CD4-positive, alpha-beta T cell treated with Interferon alpha-2 for 1 hour (primary cell): ENCODE measurements around the gene VSTM2B.
"Not testable (repeated sequence)": the region's sequence is repeated elsewhere in the genome, so short reads cannot be mapped to it uniquely, and the experiment has no call there.

Experiments used
- DNase-seq, 2 donors: peaks; one replicate each; pipeline ENCODE4 v3.0.0-alpha.2; 2020 to 2022

The VSTM2B gene

DNA sequence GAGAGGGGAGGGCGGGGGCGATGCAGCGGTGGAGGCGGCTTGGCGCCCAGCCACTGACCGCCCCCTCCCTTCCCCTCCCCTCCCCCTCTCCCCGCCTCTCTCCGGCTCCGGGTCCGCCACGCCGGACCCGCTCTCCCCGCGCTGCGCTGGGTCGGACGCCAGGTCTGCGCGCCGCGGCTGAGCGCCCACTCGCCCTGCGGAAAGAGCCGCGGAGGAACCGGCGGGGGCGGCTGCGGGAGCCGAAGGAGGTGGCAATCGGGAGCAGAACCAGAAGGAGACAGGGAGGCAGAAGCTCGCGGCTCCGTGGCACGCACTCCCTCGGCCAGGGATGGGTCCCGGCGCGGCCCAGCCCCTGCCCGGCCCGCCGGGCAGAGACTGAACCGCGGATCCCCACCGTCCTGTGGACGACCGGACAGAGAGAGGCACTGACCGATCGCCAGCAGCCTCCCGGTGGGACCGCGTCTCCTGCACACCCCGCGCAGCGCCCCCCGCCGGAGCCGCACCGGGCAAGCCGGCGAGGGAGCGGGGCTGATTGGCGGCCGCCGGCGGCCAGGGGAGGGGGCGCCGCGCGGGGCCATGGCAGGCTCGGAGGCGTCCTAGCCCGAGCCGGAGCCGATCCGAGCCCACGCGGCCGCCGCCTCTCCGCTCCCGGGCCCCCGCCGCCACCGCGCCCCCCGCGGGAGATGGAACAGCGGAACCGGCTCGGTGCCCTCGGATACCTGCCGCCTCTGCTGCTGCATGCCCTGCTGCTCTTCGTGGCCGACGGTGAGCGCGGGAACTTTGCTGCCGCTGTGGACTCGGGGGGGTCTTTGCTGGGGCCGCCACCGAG lies at the start of gene VSTM2B:
Gene VSTM2B, plus strand, starts transcription at position 94 of the 829 bp plus-strand sequence. Its CDS starts 590 bp downstream, at position 684.
- DNase-seq = no peak

DNA sequence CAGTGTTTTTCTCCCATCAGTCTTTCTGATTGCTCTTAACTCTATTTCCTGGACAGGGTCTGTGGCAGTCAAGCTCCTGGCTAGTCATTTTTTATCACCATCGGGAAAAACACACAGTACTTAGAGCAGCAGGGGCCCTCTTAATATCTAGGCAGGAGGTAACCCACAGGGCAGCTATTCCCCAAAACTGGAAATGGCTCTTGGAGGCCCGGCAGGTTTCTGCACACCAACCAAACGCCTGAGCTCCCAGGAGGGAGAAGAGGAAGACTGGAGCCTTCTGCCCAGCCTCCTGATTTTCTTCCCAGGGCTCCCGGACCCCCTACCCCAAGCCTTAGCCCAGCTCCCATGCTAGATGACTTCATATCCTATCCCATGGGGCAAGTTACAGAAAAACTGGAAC lies 49.3 kb upstream of the VSTM2B start:
- no peak for DNase-seq

DNA sequence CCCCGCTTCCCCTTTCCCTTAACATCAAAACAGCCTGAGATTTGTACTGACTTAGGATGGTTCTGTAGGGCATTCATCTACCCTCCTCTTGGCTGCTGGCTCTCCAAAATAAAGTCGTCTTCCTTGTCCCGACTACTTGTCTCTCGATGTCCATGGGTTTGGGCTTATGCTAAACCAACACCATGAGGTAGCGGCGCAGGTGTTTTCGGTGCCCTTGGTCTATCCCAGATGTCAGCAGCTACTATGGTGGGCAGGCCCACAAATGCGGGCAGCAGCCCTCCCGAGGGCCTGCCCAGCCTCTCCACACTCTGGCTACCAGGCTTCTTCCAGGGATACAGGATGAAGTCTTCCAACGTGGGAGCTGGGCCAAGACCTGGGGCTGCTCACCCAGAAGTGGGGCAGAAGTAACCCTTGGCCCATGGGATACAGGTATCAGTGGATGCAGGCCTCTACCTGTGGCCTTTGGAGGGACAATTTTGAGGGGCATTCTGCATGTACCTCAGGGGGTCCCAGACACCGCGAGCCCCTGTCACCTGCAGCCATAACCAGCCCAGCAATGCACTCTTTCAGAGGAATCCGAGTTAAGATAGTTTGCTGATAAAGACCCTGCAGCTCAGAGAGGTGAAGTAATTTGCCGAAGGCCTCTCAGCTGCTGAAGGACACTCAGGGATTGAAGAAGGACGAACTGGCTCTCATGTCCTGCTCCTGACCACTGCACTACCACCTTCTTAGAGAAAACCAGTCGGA lies 47.8 kb upstream of the VSTM2B start:
- DNase-seq = no peak

DNA sequence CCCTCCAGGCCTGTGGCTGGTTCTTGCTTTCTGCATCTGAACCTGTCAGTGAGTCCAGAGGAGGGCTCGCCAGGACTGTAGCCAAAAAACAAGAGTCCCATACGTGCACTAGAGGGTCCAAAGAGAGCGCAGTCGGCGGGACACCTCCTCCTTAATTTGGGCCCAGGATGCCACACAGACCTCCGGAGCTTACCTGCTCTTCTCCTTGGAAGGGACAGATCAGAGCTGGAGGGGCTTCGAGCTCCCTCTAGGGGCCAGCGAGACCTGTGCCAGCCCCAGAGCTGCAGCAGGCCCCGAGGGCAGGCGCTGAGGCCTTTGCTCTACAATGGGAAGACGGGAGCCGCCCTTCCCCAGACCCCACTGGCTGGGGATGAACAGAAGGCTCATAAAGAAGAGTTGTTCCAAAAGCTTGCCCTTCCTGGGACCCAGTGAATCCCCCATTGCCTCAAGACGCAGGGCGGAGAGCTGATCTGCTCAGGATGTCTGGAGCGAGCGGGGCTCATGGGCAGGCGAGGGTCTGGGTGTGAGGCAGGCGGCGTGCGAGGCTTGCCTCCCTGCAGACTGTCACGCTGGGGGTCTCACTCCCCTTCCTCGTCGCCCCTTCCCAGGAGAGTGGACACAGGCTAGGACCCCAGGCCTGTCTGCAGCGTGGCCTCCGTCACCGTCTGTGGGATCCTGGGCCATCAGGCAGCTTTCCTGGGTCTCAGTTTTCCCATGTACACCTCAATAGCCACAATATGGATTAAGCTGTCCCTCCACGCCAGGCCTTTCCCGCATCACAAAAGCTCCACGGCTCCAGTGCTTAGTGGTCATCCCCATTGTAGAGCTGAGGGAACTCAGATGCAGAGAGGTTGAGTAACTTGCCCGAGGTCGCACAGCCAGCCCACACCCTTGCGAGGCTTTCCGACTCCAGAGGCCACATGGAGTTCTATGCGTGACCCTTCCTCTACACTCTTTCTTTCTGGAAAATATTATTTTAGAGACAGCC lies 46.9 kb upstream of the VSTM2B start:
- DNase-seq = no peak

DNA sequence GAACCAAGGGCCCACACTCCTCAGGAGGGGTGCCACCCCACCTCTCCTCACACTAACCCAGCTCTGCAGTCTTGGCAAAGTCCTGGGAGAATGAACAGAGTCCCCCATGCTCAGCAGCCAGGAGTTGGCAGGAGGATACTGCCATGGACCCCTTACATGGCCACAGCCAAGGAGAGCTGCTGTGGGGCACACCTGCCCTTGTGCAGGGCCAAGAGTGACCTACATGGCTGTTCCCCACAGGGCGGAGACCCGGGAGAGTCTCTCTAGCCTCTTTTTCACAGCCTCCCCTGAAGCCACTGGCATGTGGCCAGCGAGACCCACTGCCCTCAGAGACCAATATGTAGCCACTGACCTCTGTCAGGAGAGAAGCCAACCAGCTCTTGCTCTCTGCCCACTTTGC lies 45.9 kb upstream of the VSTM2B start:
- DNase-seq = no peak

DNA sequence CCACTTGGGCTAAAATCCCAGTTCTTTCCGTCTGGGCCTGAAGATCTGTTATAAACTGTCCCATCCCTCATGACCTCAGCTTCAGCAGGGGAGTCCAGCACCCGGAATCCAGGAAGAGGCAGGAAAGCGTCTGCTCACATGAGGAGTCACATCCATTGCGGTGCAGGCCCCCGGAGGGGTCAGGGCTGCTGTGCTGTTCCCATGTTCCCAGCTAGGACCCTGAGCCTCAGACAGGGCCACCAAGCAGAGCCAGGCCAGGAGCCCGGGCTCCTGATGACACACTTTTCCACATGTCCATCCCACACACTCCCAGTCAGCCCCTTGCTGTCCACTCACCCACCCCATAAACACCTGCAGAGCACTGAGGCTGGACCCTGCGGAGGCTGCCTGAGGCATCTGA lies 45.3 kb upstream of the VSTM2B start:
- no peak for DNase-seq

DNA sequence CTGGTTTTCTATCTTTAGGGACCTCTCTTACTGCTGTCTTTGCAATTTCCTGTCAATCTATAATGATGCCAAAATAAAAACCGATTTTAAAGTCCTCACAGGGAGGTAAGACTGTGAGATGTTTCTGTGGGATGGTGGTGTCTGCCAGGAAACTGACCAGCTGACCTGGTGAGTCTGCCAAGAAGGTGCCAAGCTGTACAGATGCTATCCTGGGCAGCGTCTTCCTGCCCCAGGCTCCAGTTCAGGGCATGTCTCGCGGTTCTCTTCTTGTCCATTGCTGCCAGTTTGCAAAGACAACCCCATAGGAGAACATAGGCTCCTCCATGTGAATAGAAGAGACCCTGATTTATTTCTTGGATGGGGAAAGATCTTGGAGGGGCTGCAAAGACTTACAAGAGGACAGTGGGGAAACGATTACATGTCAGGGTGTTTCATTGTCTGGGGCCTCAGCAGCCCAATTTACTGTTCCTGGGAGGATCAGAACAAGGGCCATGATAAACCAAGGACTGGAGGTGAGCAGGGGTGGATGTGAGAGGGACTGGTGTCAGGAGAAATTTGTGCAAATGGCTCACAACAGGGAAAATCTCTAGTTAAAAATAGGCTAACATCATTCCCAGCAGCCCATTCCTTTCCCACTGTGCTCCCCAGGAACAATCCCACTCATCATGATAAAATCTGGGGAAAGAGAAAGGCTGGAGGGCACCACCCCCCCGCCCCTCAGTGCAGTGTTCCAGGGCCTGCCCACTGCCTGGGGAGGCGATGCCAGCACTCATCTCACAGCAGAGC lies 42.7 kb upstream of the VSTM2B start:
- no peak for DNase-seq

DNA sequence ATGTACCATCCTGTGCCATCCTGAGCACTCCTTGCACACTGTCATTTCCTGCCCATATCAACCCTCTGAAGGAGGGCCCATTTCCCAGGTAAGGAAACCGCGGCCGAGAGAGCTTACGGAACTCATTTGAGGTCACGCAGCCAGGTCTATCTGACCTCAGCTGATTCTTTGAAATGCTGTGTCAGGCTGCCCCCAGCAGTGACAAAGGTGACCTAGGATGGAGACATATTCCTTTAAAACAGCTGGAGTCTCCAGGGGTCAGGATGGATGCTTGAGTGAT lies 42.2 kb upstream of the VSTM2B start:
- DNase-seq = no peak

DNA sequence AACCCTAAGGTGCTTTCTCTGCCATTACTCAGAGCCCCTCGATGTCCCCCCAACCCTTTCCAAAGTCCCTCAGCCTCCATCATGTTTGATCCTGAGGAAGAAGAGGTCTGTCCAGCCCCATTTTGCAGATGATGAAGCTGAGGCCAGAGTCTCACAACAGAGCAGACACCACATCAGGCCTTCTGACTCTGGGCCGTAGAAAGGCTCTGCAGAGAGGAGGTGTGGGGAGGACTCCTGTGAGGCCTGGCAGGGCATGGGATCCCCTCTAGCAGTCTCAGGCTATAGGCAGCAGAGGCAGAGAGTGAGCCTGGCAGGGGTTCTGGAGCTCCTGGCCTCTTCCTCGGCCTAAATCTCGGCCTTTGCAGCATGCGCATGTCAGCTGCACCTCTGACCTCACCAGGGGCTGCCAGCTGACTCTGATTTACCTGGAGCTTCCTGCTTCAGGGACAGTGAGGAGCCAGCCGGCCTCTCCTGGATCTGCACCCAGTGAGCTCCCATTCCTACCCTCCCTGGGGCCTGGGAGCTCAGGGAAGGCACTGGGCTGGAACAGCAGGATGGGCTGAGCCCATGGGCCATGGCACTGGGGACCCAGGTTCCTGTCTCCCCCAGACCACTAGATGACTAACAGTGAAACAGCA lies 41.7 kb upstream of the VSTM2B start:
- DNase-seq = no peak

DNA sequence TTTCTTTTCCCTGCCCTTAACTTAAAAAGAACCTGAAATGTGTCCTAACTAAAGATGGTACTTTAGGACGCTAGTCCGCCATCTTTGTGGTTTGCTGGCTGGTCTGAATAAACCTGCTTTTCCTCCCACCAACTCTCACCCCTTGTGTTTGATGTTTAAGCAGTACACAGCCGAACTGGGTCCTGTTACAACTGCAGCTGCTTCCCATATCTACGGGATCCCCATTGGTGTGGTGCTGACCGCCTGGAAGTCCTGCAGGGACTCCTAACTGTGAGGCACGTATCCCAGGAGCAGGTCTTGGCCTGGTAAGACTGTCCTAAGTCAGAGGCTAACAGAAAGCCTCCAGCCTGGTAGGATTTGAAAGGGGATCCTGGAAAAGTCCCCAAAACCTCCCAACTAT lies 40.9 kb upstream of the VSTM2B start:
- no peak for DNase-seq

DNA sequence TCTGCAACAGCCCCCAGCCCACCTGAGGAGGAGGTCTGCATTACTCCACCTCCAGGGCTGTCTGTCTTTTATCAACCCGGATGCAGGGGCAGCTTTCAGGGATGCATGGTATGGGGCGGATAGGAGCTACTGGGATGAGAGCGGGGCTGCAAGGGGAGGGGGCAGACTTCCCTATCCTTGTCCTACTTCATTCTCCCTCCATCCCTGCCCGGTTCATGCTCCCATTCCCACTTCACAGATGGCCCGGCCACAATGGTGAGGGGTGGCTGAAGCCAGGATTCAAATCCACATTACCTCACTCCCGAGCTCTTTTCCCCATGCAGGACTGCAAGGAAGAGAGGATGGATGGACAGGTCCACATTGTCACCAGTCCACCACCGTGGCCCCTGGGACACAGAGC lies 40.5 kb upstream of the VSTM2B start:
- DNase-seq = no peak

DNA sequence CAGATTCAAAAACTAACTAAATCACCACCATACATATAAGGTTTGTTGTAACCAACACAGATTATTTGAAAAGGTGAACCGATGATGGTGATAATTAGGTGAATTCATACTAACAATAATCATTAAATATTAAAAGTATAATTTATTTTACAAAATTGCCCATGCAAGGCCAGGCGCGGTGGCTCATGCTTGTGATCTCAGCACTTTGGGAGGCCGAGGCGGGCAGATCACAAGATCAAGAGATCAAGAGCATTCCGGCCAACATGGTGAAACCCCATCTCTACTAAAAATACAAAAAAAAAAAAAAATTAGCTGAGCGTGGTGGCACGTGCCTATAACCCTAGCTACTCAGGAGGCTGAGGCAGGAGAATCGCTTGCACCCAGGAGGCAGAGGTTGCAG lies 38.8 kb upstream of the VSTM2B start:
- DNase-seq = not testable (repeated sequence)

DNA sequence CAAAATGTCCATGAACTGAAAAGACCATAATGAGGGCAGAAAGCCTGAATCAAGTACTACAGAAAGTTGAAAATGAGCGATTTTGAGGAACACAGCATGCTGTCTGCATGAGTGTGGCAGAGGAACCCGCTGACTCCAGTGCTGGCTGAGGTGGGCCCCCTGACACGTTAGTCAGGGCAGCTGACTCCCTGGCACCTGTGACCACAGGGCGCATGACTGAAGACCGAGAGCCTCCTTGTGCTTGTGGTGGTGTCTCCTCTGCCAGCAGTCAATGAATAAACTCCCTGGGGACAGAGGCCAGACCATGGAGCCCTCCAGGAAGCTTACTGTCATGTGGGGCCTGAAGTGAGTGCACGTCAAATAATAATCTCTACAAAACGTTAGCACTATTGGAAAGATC lies 38.4 kb upstream of the VSTM2B start:
- no peak for DNase-seq

DNA sequence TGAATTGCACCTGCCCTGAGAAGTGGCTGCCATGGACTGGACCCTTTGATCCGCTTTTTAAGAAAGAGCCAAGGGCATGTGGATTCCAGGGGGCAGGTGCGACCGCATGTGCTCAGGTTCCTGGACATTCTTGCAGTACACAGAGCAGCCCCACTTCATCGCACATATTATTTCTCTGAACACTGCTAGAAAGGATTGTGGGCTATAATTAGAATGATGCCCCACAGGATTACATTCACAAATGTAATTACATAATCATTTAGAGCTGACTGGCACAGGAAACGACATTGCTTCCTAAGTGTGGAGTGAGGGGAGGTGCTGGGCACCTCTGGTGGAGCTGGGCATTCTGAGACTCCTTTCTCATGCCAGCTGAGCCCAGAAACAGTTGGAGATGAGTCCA lies 37.5 kb upstream of the VSTM2B start:
- no peak for DNase-seq

DNA sequence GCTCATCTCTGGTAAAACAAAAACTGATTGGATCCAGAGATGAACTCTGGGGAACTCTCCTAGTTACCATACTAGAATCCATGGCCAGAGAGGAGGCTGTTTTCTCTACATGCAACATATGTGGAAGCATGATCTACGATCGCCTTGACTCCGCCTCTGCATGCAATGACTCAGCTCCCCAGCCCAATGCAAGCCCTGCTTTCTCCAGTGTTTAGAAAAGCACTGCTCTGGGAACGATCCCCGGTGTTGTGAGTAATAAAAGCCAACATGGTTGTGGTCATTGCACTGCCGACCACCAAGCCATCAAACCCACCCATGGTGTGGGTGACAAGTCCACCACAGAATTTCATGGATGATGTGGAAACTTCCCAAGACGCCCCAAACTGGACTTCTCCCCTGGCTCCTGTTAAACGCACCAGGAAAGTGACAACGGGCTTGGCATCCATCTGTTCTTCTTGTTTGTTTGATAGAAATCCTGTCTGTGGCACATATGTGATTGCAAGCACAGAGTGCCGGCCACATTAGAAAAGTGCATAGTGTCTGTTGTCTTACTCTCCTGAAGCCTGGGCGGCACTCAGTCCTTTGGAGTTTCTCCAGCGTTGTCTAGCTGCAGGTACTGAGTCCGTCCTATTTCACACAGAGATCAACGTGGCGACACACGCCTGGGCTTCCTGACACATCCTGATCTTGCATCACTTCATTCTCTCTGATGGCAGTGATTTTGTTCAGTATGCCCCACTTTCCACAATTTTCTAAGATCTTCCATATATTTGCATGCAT lies 36.4 kb upstream of the VSTM2B start:
- DNase-seq = no peak

DNA sequence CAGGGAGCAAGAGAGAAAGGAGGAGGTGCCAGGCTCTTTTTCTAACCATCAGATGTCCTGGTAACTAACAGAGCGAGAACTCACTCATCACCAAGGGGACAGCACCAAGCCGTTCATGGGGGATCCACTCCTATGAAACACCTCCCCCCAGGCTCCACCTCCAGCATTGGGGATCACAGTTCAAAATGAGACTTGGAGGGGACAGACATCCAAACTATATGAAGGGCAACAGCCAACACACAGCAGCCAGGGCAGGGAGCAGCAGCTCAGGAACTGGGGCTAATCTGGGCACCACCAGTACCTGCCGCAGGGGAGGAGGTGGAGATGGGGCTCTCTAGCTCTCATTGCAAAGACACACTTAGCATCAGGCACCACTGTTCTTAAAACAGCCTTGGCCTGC lies 34.3 kb upstream of the VSTM2B start:
- DNase-seq = no peak

DNA sequence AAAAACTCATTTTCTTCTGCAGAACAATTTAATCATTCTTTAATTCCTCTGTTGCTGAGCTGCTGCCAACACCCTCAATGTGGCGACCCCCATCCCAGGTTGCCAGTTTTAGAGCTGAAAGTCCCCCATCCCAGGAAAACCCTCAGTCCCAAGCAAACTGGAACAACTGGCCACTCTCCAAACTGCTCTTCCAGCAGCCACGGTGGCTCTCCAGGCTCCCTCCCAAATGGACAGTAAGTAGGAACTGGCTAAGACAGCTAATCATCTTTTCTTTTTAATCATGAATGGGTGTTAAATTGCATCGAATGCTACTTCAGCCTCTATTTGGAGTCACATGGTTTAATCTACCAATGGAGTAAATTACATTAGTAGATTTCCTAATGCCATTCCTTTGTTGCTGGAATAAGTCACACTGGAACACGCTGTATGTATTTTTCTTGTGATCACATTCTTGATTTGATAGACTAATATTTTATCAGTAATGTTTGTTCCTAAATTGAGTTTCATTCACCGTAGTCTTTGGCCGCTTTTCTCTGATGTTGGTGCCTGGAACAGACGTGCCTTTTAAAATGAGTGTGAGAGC lies 33.7 kb upstream of the VSTM2B start:
- DNase-seq = no peak

DNA sequence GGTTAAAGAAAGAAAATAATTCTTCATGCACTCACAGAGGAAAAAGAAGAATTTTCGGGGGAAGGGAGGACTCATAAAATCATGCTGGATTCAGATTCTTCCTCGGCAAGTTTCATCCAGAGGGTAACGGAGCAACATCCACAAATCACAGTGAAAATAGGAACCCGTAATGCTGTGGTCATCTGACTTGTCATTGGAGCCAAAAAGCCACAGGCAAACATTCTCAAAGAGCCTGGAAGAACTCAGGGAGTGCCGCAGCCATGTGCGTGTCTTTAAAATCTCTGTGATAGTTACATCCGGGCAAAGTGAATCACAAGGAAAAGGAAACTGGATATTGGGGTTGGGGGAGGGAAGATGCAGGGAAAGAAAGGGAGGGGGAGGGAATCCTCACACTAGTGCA lies 33.0 kb upstream of the VSTM2B start:
- no peak for DNase-seq

DNA sequence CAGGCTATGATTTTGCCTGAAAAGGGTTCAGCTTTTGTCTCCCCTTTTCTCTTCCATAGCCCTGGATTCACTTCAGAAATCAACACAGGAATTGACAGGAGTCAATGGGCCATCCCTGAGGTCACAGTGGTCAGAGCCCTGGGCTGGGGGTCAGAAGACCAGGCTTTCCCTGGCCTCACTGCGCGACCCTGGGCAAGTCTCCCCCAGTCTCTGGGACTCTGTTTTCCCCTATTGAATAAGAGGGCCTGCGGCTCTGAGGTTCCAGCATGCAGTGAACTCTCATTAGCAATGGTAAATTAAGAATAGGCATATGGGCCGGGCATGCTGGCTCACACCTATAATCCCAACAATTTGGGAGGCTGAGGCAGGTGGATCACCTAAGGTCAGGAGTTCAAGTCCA lies 30.7 kb upstream of the VSTM2B start:
- DNase-seq = no peak

DNA sequence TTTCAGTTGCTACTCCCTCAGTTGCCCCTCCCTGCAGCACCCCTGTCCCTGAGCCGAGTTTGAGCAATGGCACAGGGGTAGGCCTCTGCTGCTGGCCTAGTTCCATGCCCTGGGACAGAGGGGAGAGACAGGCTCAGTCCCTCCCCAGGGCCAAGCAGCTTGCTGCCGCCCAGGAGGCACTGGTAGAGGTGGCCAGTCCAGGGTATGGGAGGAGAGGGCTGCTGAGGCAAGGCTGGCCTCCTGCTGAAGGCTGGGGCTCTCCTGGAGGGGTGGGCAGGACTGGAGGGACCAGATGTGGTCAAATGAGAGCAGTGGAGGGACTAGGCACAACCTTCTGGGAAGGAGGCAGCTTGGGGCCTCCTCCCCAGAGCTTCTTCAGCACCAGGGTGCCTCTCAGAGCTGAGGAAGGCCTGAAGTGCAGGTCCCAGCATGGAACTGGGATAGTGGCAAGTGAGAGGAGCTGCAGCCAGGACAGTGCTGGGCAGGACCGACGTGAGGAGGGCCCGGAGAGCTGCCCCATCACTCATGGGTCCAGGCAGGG lies 29.8 kb upstream of the VSTM2B start:
- no peak for DNase-seq

DNA sequence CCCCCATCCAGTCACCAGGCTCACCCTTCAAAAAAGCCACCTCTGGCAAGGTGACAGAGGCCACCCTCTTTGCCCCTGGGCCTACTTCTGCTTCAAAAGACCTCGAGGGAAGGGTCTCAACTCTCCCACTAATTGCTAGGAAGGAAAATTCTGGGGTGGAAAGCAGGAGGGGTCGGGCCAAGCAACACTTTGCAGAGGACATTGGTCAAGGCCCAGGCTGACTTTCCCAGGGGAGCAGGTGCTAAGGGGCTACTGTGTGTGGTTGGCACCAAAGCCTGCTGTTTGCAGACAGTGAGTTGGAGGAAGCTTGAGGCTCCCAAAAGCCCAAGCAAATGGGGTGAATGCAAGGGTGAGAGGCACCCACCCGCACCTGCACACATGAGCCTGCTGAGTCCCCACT lies 28.6 kb upstream of the VSTM2B start:
- no peak for DNase-seq
